H1 (cell line): ENCODE results near the gene RGS9BP. TPM values are rescaled to one million over a fixed set of nuclear protein-coding genes. Genes with fewer than 3 reads are reported as not detected.
"Not testable (repeated sequence)": the region's sequence is repeated elsewhere in the genome, so short reads cannot be mapped to it uniquely, and the experiment has no call there.

Source experiments
- CTCF ChIA-PET: fragments of 300-600 bp; sonication (Branson Sonifier 250); formaldehyde crosslinking; loops from one replicate; lab custom pipeline; 2021; ENCODE audit not compliant: partially characterized antibody; lab: Charles Lee
- POLR2A ChIA-PET: fragments of 300-600 bp; sonication (Branson Sonifier 250); formaldehyde crosslinking; loops from one replicate; lab custom pipeline; 2021; ENCODE audit warnings: inconsistent platforms; ENCODE audit not compliant: partially characterized antibody; lab: Charles Lee
- DNase-seq, 2 experiments: peaks; one replicate each; pipeline versions ENCODE4 v3.0.0 to v3.0.0-alpha.2; 2010 to 2022; ENCODE audit warnings: low spot score in 2 of 2, low read depth in 1 of 2, mixed read lengths in 1 of 2
- FAIRE-seq: peaks from 2 replicates; lab custom pipeline; 2011; peaks lifted over from hg19 to GRCh38; lab: Jason Lieb, UNC
- H2AFZ ChIP-seq: 2 replicates; pipeline ENCODE4 v1.8.1; 2012; ENCODE audit warnings: low read length, inconsistent platforms
- H2AK5ac ChIP-seq: 2 replicates; pipeline ENCODE4 v1.6.1; 2013; ENCODE audit warnings: low read depth, low read length
- H2BK120ac ChIP-seq: replicated peaks from 2 replicates; pipeline ENCODE3; 2013; ENCODE audit warnings: low read depth, low read length, inconsistent platforms
- H2BK12ac ChIP-seq: 2 replicates; pipeline ENCODE4 v1.6.1; 2013; ENCODE audit warnings: low read depth, low read length
- H2BK15ac ChIP-seq: 2 replicates; pipeline ENCODE4 v1.6.1; 2013; ENCODE audit warnings: low read length
- H2BK20ac ChIP-seq: 2 replicates; pipeline ENCODE4 v1.6.1; 2013; ENCODE audit warnings: low read length
- H2BK5ac ChIP-seq: 2 replicates; pipeline ENCODE4 v1.6.1; 2013; ENCODE audit warnings: low read depth, low read length
- H3K14ac ChIP-seq: 2 replicates; pipeline ENCODE4 v1.6.1; 2013; ENCODE audit warnings: inconsistent platforms; ENCODE audit not compliant: insufficient read length
- H3K18ac ChIP-seq: 2 replicates; pipeline ENCODE4 v1.6.1; 2013; ENCODE audit warnings: low read length; ENCODE audit errors: extremely low read depth
- H3K23ac ChIP-seq: 2 replicates; pipeline ENCODE4 v1.6.1; 2013; ENCODE audit warnings: inconsistent platforms; ENCODE audit not compliant: insufficient read length
- H3K23me2 ChIP-seq: 2 replicates; pipeline ENCODE4 v1.6.1; 2013; ENCODE audit warnings: low read depth, low read length
- H3K27ac ChIP-seq: 2 replicates; pipeline ENCODE4 v1.6.1; 2011; ENCODE audit warnings: low read depth, low read length, inconsistent platforms
- H3K27me3 ChIP-seq, 4 experiments: replicated peaks in 1 of 4; 1 replicate in 1 of 4; 2 replicates in 3 of 4; pipeline versions ENCODE4 v1.6.1 to v1.8.1; 2011 to 2013; ENCODE audit warnings: low read length in 3 of 4, mild to moderate bottlenecking in 3 of 4, inconsistent platforms in 2 of 4, mixed read lengths in 2 of 4, moderate library complexity in 1 of 4; ENCODE audit not compliant: control insufficient read depth in 3 of 4, insufficient read depth in 3 of 4; ENCODE audit errors: extremely low read depth in 1 of 4
- H3K36me3 ChIP-seq, 4 experiments: 2 replicates each; pipeline versions ENCODE4 v1.6.1 to v1.8.1; 2011 to 2013; ENCODE audit warnings: mild to moderate bottlenecking in 4 of 4, low read length in 3 of 4, moderate library complexity in 2 of 4, control low read depth in 1 of 4, inconsistent platforms in 1 of 4; ENCODE audit not compliant: insufficient read depth in 4 of 4, control insufficient read depth in 2 of 4
- H3K4ac ChIP-seq: replicated peaks from 2 replicates; pipeline ENCODE3; 2013; ENCODE audit warnings: low read length, low read depth, mixed read lengths, inconsistent platforms; ENCODE audit not compliant: insufficient read length
- H3K4me1 ChIP-seq, 4 experiments: replicated peaks in 1 of 4; 1 replicate in 1 of 4; 2 replicates in 3 of 4; pipeline versions ENCODE4 v1.6.1 to v1.8.1; 2011 to 2013; ENCODE audit warnings: low read length in 3 of 4, inconsistent platforms in 2 of 4, mixed read lengths in 1 of 4; ENCODE audit not compliant: insufficient read depth in 4 of 4, control insufficient read depth in 3 of 4
- H3K4me2 ChIP-seq, 2 experiments: 2 replicates each; pipeline versions ENCODE4 v1.6.1 to v1.8.1; 2011 to 2013; ENCODE audit warnings: low read depth in 2 of 2, low read length in 2 of 2, control low read depth in 1 of 2, inconsistent platforms in 1 of 2, mild to moderate bottlenecking in 1 of 2; ENCODE audit not compliant: insufficient read depth in 1 of 2
- H3K4me3 ChIP-seq, 4 experiments: fragments of 200-600, 300-600 bp in 1 of 4; sonication (generic), shearing (Covaris generic), sonication (Bioruptor Twin) in 1 of 4; 2 replicates each; pipeline versions ENCODE4 v1.5.1 to v1.8.1; 2011 to 2016; ENCODE audit warnings: low read length in 4 of 4, low read depth in 3 of 4, control low read depth in 2 of 4, inconsistent platforms in 2 of 4, mild to moderate bottlenecking in 2 of 4, mixed read lengths in 1 of 4, moderate library complexity in 1 of 4; ENCODE audit not compliant: insufficient read depth in 2 of 4; ENCODE audit errors: extremely low read depth in 1 of 4
- H3K56ac ChIP-seq: replicated peaks from 2 replicates; pipeline ENCODE3; 2013; ENCODE audit warnings: low read depth, mild to moderate bottlenecking, mixed read lengths, low read length, inconsistent platforms; ENCODE audit not compliant: insufficient read length
- H3K79me1 ChIP-seq: 2 replicates; pipeline ENCODE4 v1.6.1; 2013; ENCODE audit warnings: low read depth, low read length, control low read depth
- H3K79me2 ChIP-seq, 2 experiments: 2 replicates each; pipeline versions ENCODE4 v1.6.1 to v1.8.1; 2012 to 2013; ENCODE audit warnings: low read length in 2 of 2, mild to moderate bottlenecking in 2 of 2, inconsistent platforms in 1 of 2; ENCODE audit not compliant: insufficient read depth in 2 of 2, control insufficient read depth in 1 of 2
- H3K9ac ChIP-seq, 4 experiments: replicated peaks in 1 of 4; 1 replicate in 1 of 4; 2 replicates in 3 of 4; pipeline versions ENCODE4 v1.6.1 to v1.8.1; 2011 to 2013; ENCODE audit warnings: low read depth in 3 of 4, low read length in 3 of 4, control low read depth in 2 of 4, mild to moderate bottlenecking in 2 of 4, moderate library complexity in 2 of 4, inconsistent platforms in 1 of 4; ENCODE audit errors: extremely low read depth in 1 of 4
- H3K9me3 ChIP-seq, 2 experiments: 2 replicates each; pipeline versions ENCODE4 v1.6.1 to v1.8.1; 2012 to 2013; ENCODE audit warnings: mild to moderate bottlenecking in 2 of 2, moderate library complexity in 2 of 2, control low read depth in 1 of 2, inconsistent platforms in 1 of 2, low read depth in 1 of 2, low read length in 1 of 2, mixed read lengths in 1 of 2; ENCODE audit not compliant: insufficient read depth in 2 of 2
- H4K20me1 ChIP-seq, 2 experiments: replicated peaks in 1 of 2; 2 replicates each; pipeline versions ENCODE3 to v1.8.1; 2011 to 2013; ENCODE audit warnings: inconsistent platforms in 2 of 2, low read length in 2 of 2, mild to moderate bottlenecking in 1 of 2; ENCODE audit not compliant: insufficient read depth in 2 of 2, control insufficient read depth in 1 of 2
- H4K5ac ChIP-seq: 2 replicates; pipeline ENCODE4 v1.6.1; 2013; ENCODE audit warnings: low read length, low read depth, mixed read lengths, inconsistent platforms; ENCODE audit not compliant: insufficient read length
- H4K8ac ChIP-seq: 2 replicates; pipeline ENCODE4 v1.8.0; 2013; ENCODE audit warnings: mild to moderate bottlenecking, moderate library complexity, low read length, inconsistent platforms; ENCODE audit not compliant: insufficient read depth; ENCODE audit errors: extremely low read depth
- H4K91ac ChIP-seq: replicated peaks from 2 replicates; pipeline ENCODE3; 2013; ENCODE audit warnings: low read length, mixed read lengths, inconsistent platforms; ENCODE audit not compliant: insufficient read length
- GTF2F1 ChIP-seq: IDR thresholded peaks from 2 replicates; pipeline ENCODE4 v1.6.1; 2012; ENCODE audit warnings: low read depth, low read length, improper control_type of control experiment, borderline replicate concordance
- WGBS, 2 experiments: shearing (Covaris generic) in 1 of 2; methylation state at CpG; one replicate each; pipeline versions ENCODE4 v1.1.6 to v1.1.7; 2013 to 2015; ENCODE audit warnings: low lambda C conversion rate in 2 of 2, mixed read lengths in 2 of 2, inconsistent platforms in 1 of 2, low coverage in 1 of 2, missing lambda C conversion rate in 1 of 2; ENCODE audit not compliant: insufficient replicate concordance in 2 of 2, insufficient coverage in 1 of 2, insufficient read length in 1 of 2; ENCODE audit errors: extremely low coverage in 1 of 2, missing lambda C conversion rate in 1 of 2; 5-methylcytosine and 5-hydroxymethylcytosine counted together
- polyA plus RNA-seq, 7 experiments: library from polyadenylated mRNA; depleted of rRNA in 3 of 7; stranded (reverse) in 5 of 7; unstranded in 2 of 7; fragments of >200 nt in 5 of 7; fragments of 200-250 nt in 2 of 7; gene quantifications; 1 replicate in 5 of 7; 2 replicates in 1 of 7; 4 replicates in 1 of 7; pipeline versions ENCODE4 v1.2.1 to v1.2.3, GENCODE V29; 2011 to 2013; ENCODE audit warnings: missing spikeins in 2 of 7, mixed read lengths in 2 of 7
- total RNA-seq: library from RNA; stranded (reverse); fragmentation: NEBNext Ultra II Directional; extraction: Animal tissue kit (Norgen Biotek cat#: 25700); gene quantifications from 2 replicates; pipeline ENCODE4 v1.2.1, GENCODE V29; 2021

RGS9BP gene
- total and polyA plus RNA-seq, 2 of the 8 experiments (the other 6 are each of a cell fraction or from before 2014, with no cell fraction given) = 0.11 to 0.26 TPM

DNA sequence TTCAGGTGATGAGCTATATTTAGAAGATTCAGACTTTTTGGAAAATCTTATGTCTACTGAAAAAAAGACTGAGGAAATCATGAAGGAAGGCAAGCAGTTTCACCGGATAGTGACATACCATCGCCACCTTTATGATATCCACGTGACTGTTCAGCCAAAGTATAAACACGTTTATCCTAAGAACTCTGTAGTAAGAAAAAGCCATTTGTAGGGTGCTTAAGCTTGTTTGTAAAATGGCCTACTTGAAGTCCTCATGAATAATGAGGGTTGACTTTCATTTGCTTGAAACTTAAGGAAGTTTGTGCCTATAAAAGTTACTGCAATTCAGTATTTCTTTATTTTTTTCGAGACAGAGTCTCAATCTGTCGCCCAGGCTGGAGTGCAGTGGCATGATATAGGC is 36.1 kb downstream of the RGS9BP start (continued):
- no peak for TF ChIP-seq GTF2F1

DNA sequence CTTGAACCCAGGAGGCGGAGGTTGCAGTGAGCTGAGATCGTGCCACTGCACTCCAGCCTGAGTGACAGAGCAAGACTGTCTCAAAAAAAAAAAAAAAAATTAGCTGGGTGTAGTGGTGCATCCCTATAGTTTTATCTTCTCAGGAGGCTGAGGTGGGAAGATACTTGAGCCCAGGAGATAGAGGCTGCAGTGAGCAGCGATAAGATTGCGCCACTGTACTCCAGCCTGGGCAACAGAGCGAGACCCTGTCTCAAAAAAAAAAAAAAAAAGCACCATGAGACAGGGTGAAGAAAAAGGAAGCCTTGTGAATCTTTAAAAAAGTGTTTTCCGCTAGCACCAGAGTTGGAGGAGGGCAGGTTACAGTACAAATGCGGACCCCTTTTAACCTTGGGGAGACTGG is 40.6 kb downstream of the RGS9BP start:
- H3K36me3 ChIP-seq, H3K4ac ChIP-seq, H3K56ac ChIP-seq, H2BK5ac ChIP-seq, H3K4me1 ChIP-seq, H2BK120ac ChIP-seq, H3K79me2 ChIP-seq, H2BK20ac ChIP-seq, H3K79me1 ChIP-seq, H4K91ac ChIP-seq, H4K8ac ChIP-seq, H3K9me3 ChIP-seq, DNase-seq, H4K5ac ChIP-seq, H3K9ac ChIP-seq, H3K27me3 ChIP-seq, FAIRE-seq, H2AFZ ChIP-seq, H4K20me1 ChIP-seq, H3K27ac ChIP-seq, H3K23me2 ChIP-seq, H3K23ac ChIP-seq, POLR2A ChIA-PET, H3K18ac ChIP-seq, H2BK12ac ChIP-seq, H3K14ac ChIP-seq, H3K4me2 ChIP-seq, H2BK15ac ChIP-seq, H3K4me3 ChIP-seq, H2AK5ac ChIP-seq: not testable (repeated sequence)
- WGBS, 2 experiments = 84% methylated on average over 6 of the region's 7 CpGs; no CpG with 5 or more reads in 1 of the 2 experiments
- CTCF ChIA-PET = interaction anchor here (0.7 to 1.0 kb wide), 2 partner anchors 15 to 37 kb away, joined by 3 to 4 read pairs; no protein-coding TSS in a partner anchor
